ENCODE measurements around the gene LUM.

- TF ChIP-seq TAF1 (IDR thresholded peaks at IDR 0.05; ENCODE audit: borderline replicate concordance, low read depth, low read length): no peak
- TF ChIP-seq RXRA (IDR thresholded peaks at IDR 0.05; ENCODE audit: borderline replicate concordance, low read depth): no peak
- no peak for TF ChIP-seq CTCF (IDR thresholded peaks at IDR 0.05)
- no peak for TF ChIP-seq NRF1 (IDR thresholded peaks at IDR 0.05; ENCODE audit: low read depth, low read length)
Measured at GRCh38 chr12:91058786-91059185, 52.5 kb downstream of the LUM start.
